ENCODE measurements around the gene ING5.
A peak's percentile ranks its signal among the peaks of the same experiment; 100 is the strongest.
"Not testable (repeated sequence)": the region's sequence is repeated elsewhere in the genome, so short reads cannot be mapped to it uniquely, and the experiment has no call there.

The ING5 gene

DNA sequence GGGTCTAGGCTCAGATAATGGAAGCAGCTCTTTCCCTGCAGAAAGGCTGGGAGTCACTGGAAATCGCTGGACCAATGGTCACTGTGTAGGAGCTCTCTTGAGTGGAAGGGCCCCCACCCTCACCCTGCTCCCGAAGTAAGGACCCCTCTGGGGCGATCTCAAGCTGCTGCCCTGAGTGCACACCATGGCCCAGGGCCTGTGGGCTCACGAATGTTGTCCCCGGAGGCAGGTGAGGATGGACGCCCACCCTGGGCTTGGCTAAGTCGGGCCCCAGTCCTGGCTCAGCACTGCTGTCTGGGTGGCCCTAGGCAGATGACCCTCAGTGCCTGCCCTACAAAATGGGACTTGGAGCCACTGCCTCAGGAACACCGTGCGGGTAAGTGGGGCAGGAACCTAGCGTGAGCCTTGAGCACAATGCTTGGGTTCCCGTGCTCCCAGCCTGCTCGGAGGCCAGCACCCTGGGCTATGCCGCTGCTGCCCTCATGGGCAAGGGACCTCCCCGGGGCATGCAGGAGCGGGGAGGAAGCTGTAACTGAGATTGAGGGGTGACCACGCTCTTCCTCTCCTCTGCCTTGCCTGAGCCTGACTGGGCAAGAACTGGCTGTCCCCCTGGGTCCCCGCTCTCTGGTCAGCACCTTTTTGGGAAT lies 36.3 kb downstream of the ING5 start:
- no peak for ATAC-seq (ENCODE audit: low read depth)

GRCh38 chr2:241739177-241739576 lies 37.3 kb downstream of the ING5 start:
- Histone ChIP-seq H3K27ac (ENCODE audit: poor library complexity, severe bottlenecking) (no peak overlapping the region), H3K9me3 (ENCODE audit: severe bottlenecking) (no peaks in the 10 kb centered on the region), H3K27me3 (ENCODE audit: insufficient read depth, poor library complexity, severe bottlenecking) (no peaks in the 10 kb centered on the region), H3K36me3 (ENCODE audit: low read depth) (peaks cover 5% of the 10 kb centered on the region; the same call in 1 of the 2 replicates), H3K4me3 (ENCODE audit: severe bottlenecking) (no peak overlapping the region), H3K4me1 (ENCODE audit: insufficient read depth, poor library complexity, severe bottlenecking) (peaks cover 12% of the 10 kb centered on the region)
- TF ChIP-seq CTCF (IDR thresholded peaks at IDR 0.05; ENCODE audit: poor library complexity, severe bottlenecking): no peak
- no peak for DNase-seq (ENCODE audit: low spot score)
- no peak for ATAC-seq (ENCODE audit: low read depth)

More for the DNA sequence above, 36.3 kb downstream of the ING5 start:
- Histone ChIP-seq H3K27me3 (ENCODE audit: insufficient read depth, poor library complexity, severe bottlenecking) (no peaks in the 10 kb centered on the region), H3K36me3 (ENCODE audit: low read depth) (0 out of 2 replicates have a peak, but pooled peaks cover 5% of the 10 kb centered on the region), H3K4me3 (ENCODE audit: severe bottlenecking) (no peak overlapping the region), H3K4me1 (ENCODE audit: insufficient read depth, poor library complexity, severe bottlenecking) (peaks cover 16% of the 10 kb centered on the region), H3K9me3 (ENCODE audit: severe bottlenecking) (no peaks in the 10 kb centered on the region), H3K27ac (ENCODE audit: poor library complexity, severe bottlenecking) (peak overlapping the region; percentile 49)
- no peak for DNase-seq (ENCODE audit: low spot score)
- no peak for TF ChIP-seq CTCF (IDR thresholded peaks at IDR 0.05; ENCODE audit: poor library complexity, severe bottlenecking)

DNA sequence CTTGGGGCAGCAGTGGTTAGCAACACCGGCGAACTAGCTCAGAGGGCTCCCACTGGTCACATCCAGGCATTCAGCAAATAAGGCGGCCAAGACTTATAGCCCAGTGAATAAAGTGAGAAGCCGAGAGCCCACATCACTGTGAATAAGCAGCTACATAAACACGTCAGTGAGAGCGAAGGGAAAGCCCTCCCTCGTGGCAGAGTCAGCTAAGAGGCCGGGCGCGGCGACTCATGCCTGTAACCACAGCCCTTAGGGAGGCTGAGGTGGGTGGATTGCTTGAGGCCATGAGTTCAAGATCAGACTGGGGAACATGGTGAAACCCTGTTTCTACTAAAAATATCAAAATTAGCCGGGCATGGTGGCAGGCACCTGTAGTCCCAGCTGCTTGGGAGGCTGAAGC lies 37.8 kb downstream of the ING5 start:
- Histone ChIP-seq H3K4me1 (ENCODE audit: insufficient read depth, poor library complexity, severe bottlenecking) (peaks cover 12% of the 10 kb centered on the region), H3K27ac (ENCODE audit: poor library complexity, severe bottlenecking) (no peak overlapping the region), H3K4me3 (ENCODE audit: severe bottlenecking) (no peak overlapping the region), H3K9me3 (ENCODE audit: severe bottlenecking) (no peaks in the 10 kb centered on the region), H3K36me3 (ENCODE audit: low read depth) (peaks cover 7% of the 10 kb centered on the region), H3K27me3 (ENCODE audit: insufficient read depth, poor library complexity, severe bottlenecking) (no peaks in the 10 kb centered on the region)
- no peak for DNase-seq (ENCODE audit: low spot score)
- no peak for ATAC-seq (ENCODE audit: low read depth)
- TF ChIP-seq CTCF (IDR thresholded peaks at IDR 0.05; ENCODE audit: poor library complexity, severe bottlenecking): no peak

GRCh38 chr2:241741016-241741415 lies 39.2 kb downstream of the ING5 start:
- no peaks in the 10 kb centered on the region for H3K27me3 ChIP-seq (ENCODE audit: insufficient read depth, poor library complexity, severe bottlenecking)
- peaks cover 12% of the 10 kb centered on the region for H3K4me1 ChIP-seq (ENCODE audit: insufficient read depth, poor library complexity, severe bottlenecking)
- peak; percentile 57 for ATAC-seq (ENCODE audit: low read depth)
- no peak overlapping the region for H3K27ac ChIP-seq (ENCODE audit: poor library complexity, severe bottlenecking)
- peaks cover 15% of the 10 kb centered on the region for H3K36me3 ChIP-seq (ENCODE audit: low read depth)
- no peak overlapping the region for H3K4me3 ChIP-seq (ENCODE audit: severe bottlenecking)
- no peak for DNase-seq (ENCODE audit: low spot score)
- TF ChIP-seq CTCF (IDR thresholded peaks at IDR 0.05; ENCODE audit: poor library complexity, severe bottlenecking): no peak
- no peaks in the 10 kb centered on the region for H3K9me3 ChIP-seq (ENCODE audit: severe bottlenecking)

- Histone ChIP-seq H3K27ac (ENCODE audit: poor library complexity, severe bottlenecking) (no peak overlapping the region), H3K27me3 (ENCODE audit: insufficient read depth, poor library complexity, severe bottlenecking) (no peaks in the 10 kb centered on the region), H3K4me3 (ENCODE audit: severe bottlenecking) (no peak overlapping the region), H3K4me1 (ENCODE audit: insufficient read depth, poor library complexity, severe bottlenecking) (peaks cover 4% of the 10 kb centered on the region), H3K36me3 (ENCODE audit: low read depth) (peaks cover 18% of the 10 kb centered on the region), H3K9me3 (ENCODE audit: severe bottlenecking) (no peaks in the 10 kb centered on the region)
- TF ChIP-seq CTCF (IDR thresholded peaks at IDR 0.05; ENCODE audit: poor library complexity, severe bottlenecking): no peak
- no peak for DNase-seq (ENCODE audit: low spot score)
- no peak for ATAC-seq (ENCODE audit: low read depth)
Observed at GRCh38 chr2:241742320-241742939, 40.6 kb downstream of the ING5 start.

- DNase-seq (ENCODE audit: low spot score): not testable (repeated sequence)
Observed at GRCh38 chr2:241743008-241743407, 41.2 kb downstream of the ING5 start.

More at GRCh38 chr2:241743008-241743407, 41.2 kb downstream of the ING5 start:
- H3K4me3 ChIP-seq (ENCODE audit: severe bottlenecking); H3K4me1 ChIP-seq (ENCODE audit: insufficient read depth, poor library complexity, severe bottlenecking); ATAC-seq (ENCODE audit: low read depth); H3K27ac ChIP-seq (ENCODE audit: poor library complexity, severe bottlenecking); H3K9me3 ChIP-seq (ENCODE audit: severe bottlenecking); H3K27me3 ChIP-seq (ENCODE audit: insufficient read depth, poor library complexity, severe bottlenecking): not testable (repeated sequence)
- peaks cover 18% of the 10 kb centered on the region for H3K36me3 ChIP-seq (ENCODE audit: low read depth)

Data from RWPE2 (cell line).